WTC11 (cell line): ENCODE results near the gene JAKMIP1. TPM values are rescaled to one million over a fixed set of nuclear protein-coding genes. Genes with fewer than 3 reads are reported as not detected.

Experiments used
- ATAC-seq: fragments of 200-7000 bp; cut with Tn5 transposase; 2 replicates; pipeline ENCODE4 v1.10.0; 2021; ENCODE audit warnings: mild to moderate bottlenecking, moderate library complexity
- CTCF ChIA-PET: fragments of 300-600 bp; sonication (Branson Sonifier 250); formaldehyde crosslinking; loops from one replicate; lab custom pipeline; 2021; ENCODE audit warnings: antibody characterized with exemption; lab: Charles Lee
- POLR2A ChIA-PET: fragments of 350-600 bp; sonication (Branson Sonifier 250); formaldehyde crosslinking; loops from one replicate; lab custom pipeline; 2021; ENCODE audit warnings: antibody characterized with exemption; lab: Charles Lee
- DNase-seq: peaks from one replicate; pipeline ENCODE4 v3.0.0; 2021; ENCODE audit warnings: low spot score
- H3K27ac Mint-ChIP-seq: 2 replicates; pipeline ENCODE4 v1.8.0; 2021; ENCODE audit warnings: mixed read lengths
- H3K27me3 Mint-ChIP-seq: 2 replicates; pipeline ENCODE4 v1.8.0; 2021; ENCODE audit warnings: low read depth, mild to moderate bottlenecking, moderate library complexity, mixed read lengths
- H3K36me3 Mint-ChIP-seq: 2 replicates; pipeline ENCODE4 v1.8.0; 2021; ENCODE audit warnings: mixed read lengths
- H3K4me1 Mint-ChIP-seq: 2 replicates; pipeline ENCODE4 v1.8.0; 2022; ENCODE audit warnings: mixed read lengths
- H3K4me3 Mint-ChIP-seq: 2 replicates; pipeline ENCODE4 v1.8.0; 2021; ENCODE audit warnings: mild to moderate bottlenecking, moderate library complexity, mixed read lengths
- H3K9me3 Mint-ChIP-seq: 2 replicates; pipeline ENCODE4 v1.8.0; 2021; ENCODE audit warnings: mixed read lengths
- AFF4 ChIP-seq: sonication (generic); formaldehyde crosslinking; IDR thresholded peaks from 2 replicates; pipeline ENCODE4 v1.8.1; 2023; ENCODE audit warnings: mild to moderate bottlenecking, missing genetic modification reagents, borderline replicate concordance
- AR ChIP-seq: fragments of 250-450 bp; sonication (Bioruptor Pico); IDR thresholded peaks from 2 replicates; pipeline ENCODE4 v1.9.0; 2021; ENCODE audit warnings: mild to moderate bottlenecking
- ATF1 ChIP-seq: sonication (generic); formaldehyde crosslinking; IDR thresholded peaks from 2 replicates; pipeline ENCODE4 v1.8.1; 2023; ENCODE audit warnings: mild to moderate bottlenecking, moderate library complexity, missing genetic modification reagents
- ATF6 ChIP-seq: sonication (generic); formaldehyde crosslinking; IDR thresholded peaks from 2 replicates; pipeline ENCODE4 v1.8.1; 2023; ENCODE audit warnings: mild to moderate bottlenecking, missing genetic modification reagents
- E2F1 ChIP-seq: sonication (generic); formaldehyde crosslinking; IDR thresholded peaks from 2 replicates; pipeline ENCODE4 v1.8.0; 2022; ENCODE audit warnings: mild to moderate bottlenecking, missing genetic modification reagents
- ERG ChIP-seq: fragments of 250-450 bp; sonication (Bioruptor Pico); IDR thresholded peaks from 2 replicates; pipeline ENCODE4 v1.8.0; 2021; ENCODE audit warnings: mild to moderate bottlenecking
- GRHL2 ChIP-seq: fragments of 250-450 bp; sonication (Bioruptor Pico); IDR thresholded peaks from 2 replicates; pipeline ENCODE4 v1.8.0; 2022; ENCODE audit warnings: mild to moderate bottlenecking, moderate library complexity; ENCODE audit not compliant: insufficient replicate concordance, severe bottlenecking
- IRF1 ChIP-seq: sonication (generic); formaldehyde crosslinking; IDR thresholded peaks from 2 replicates; pipeline ENCODE4 v1.8.0; 2023; ENCODE audit warnings: missing genetic modification reagents
- NR3C1 ChIP-seq: sonication (generic); formaldehyde crosslinking; conservative IDR thresholded peaks from 2 replicates; pipeline ENCODE4 v1.8.1; 2023; ENCODE audit warnings: low read depth, mild to moderate bottlenecking, missing genetic modification reagents
- RELA ChIP-seq: sonication (generic); formaldehyde crosslinking; IDR thresholded peaks from 2 replicates; pipeline ENCODE4 v1.8.1; 2022; ENCODE audit warnings: missing genetic modification reagents, mild to moderate bottlenecking, borderline replicate concordance
- ZBTB43 ChIP-seq: sonication (generic); formaldehyde crosslinking; IDR thresholded peaks from 2 replicates; pipeline ENCODE4 v1.8.1; 2023; ENCODE audit warnings: mild to moderate bottlenecking, missing genetic modification reagents
- ZNF232 ChIP-seq: sonication (generic); formaldehyde crosslinking; IDR thresholded peaks from 2 replicates; pipeline ENCODE4 v1.8.0; 2022; ENCODE audit warnings: mild to moderate bottlenecking, missing genetic modification reagents
- ZNF281 ChIP-seq: sonication (generic); formaldehyde crosslinking; IDR thresholded peaks from 2 replicates; pipeline ENCODE4 v1.8.0; 2023; ENCODE audit warnings: mild to moderate bottlenecking, missing genetic modification reagents
- ZNF425 ChIP-seq: fragments of 250-450 bp; sonication (Bioruptor Pico); conservative IDR thresholded peaks from 2 replicates; pipeline ENCODE4 v1.9.0; 2021; ENCODE audit warnings: mild to moderate bottlenecking
- total RNA-seq: library from RNA; stranded (reverse); gene quantifications from 3 replicates; pipeline ENCODE4 v1.2.3, GENCODE V29; 2021
- TF ChIP-seq, protein P1 (sequence below): sonication (generic); formaldehyde crosslinking; IDR thresholded peaks from 2 replicates; pipeline ENCODE4 v1.8.1; 2022; ENCODE audit warnings: mild to moderate bottlenecking, moderate library complexity, missing genetic modification reagents

JAKMIP1 gene
- total RNA-seq, 1 experiment from 2014 or later, result 4.0 TPM

DNA sequence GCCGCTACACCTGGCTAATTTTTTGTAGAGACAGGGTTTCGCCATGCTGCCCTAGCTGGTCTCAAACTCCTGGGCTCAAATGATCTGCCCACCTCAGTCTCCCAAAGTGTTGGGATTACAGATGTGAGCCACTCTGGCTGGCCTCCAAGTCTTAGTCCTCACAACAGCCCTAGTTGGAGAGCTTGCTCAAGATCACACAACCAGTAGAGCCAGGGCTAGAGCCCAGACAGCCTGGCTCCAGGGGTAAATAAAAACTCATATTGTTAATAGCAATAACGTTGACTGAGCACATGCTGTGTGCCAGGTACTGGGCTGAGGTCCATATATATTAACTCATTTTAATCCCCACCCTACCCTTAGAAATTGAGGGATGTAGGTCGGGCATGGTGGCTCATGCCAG lies 7.3 kb upstream of the JAKMIP1 start:
- Mint-ChIP-seq H3K27me3 (peaks cover 17% of the 10 kb centered on the region), H3K9me3 (no peaks in the 10 kb centered on the region), H3K4me3 (no peak overlapping the region), H3K27ac (no peak overlapping the region), H3K36me3 (no peaks in the 10 kb centered on the region), H3K4me1 (0 out of 2 replicates have a peak, but pooled peaks cover 3% of the 10 kb centered on the region)
- ATAC-seq (no peak), DNase-seq (no peak)
- ChIA-PET POLR2A (no interaction called here), CTCF (no interaction called here)
- no peak for TF ChIP-seq ZNF425 (CRISPR knock-in tag)
- TF ChIP-seq, protein P1, sequence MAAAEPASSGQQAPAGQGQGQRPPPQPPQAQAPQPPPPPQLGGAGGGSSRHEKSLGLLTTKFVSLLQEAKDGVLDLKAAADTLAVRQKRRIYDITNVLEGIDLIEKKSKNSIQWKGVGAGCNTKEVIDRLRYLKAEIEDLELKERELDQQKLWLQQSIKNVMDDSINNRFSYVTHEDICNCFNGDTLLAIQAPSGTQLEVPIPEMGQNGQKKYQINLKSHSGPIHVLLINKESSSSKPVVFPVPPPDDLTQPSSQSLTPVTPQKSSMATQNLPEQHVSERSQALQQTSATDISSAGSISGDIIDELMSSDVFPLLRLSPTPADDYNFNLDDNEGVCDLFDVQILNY (CRISPR knock-in tag), result no peak
- no peak for TF ChIP-seq ZNF281 (CRISPR knock-in tag)
- no peak for TF ChIP-seq RELA
- TF ChIP-seq E2F1 (CRISPR knock-in tag), result no peak
- TF ChIP-seq AFF4 (CRISPR knock-in tag), result no peak
- no peak for TF ChIP-seq ATF6 (CRISPR knock-in tag)
- TF ChIP-seq GRHL2 (CRISPR knock-in tag), result no peak
- no peak for TF ChIP-seq ATF1
- no peak for TF ChIP-seq AR
- no peak for TF ChIP-seq ZNF232
- TF ChIP-seq IRF1 (CRISPR knock-in tag), result no peak
- TF ChIP-seq NR3C1 (CRISPR knock-in tag), result no peak
- no peak for TF ChIP-seq ZBTB43 (CRISPR knock-in tag)
- no peak for TF ChIP-seq ERG (CRISPR knock-in tag)
